HG02610 (cell line): ENCODE measurements around the gene MYD88.

Experiments used
- ATAC-seq: cut with Tn5 transposase; IDR thresholded peaks from one replicate; pipeline ENCODE4 v1.9.1; 2021; ENCODE audit warnings: mild to moderate bottlenecking, moderate library complexity; ENCODE audit not compliant: unreplicated experiment

The MYD88 gene

GRCh38 chr3:38138349-38139190 lies at the start of gene MYD88:
TSS of gene MYD88 (plus strand) at chr3:38138661. CDS start at chr3:38138701, 40 bp downstream.
- peak; percentile 44 for ATAC-seq

- no peak for ATAC-seq
Measured at GRCh38 chr3:38089163-38089562, 49.3 kb upstream of the MYD88 start.

GRCh38 chr3:38090453-38090852 lies 48.0 kb upstream of the MYD88 start:
- no peak for ATAC-seq

- no peak for ATAC-seq
Measured at GRCh38 chr3:38094999-38095398, 43.5 kb upstream of the MYD88 start.

GRCh38 chr3:38095669-38096483 lies 42.6 kb upstream of the MYD88 start:
- ATAC-seq = no peak

GRCh38 chr3:38097446-38098375 lies 40.8 kb upstream of the MYD88 start:
- ATAC-seq = no peak

- ATAC-seq = no peak
Measured at GRCh38 chr3:38098376-38098723, 40.1 kb upstream of the MYD88 start.

GRCh38 chr3:38099518-38099917 lies 38.9 kb upstream of the MYD88 start:
- no peak for ATAC-seq

GRCh38 chr3:38100498-38100897 lies 38.0 kb upstream of the MYD88 start:
- ATAC-seq = no peak

- ATAC-seq = no peak
Measured at GRCh38 chr3:38101811-38102443, 36.5 kb upstream of the MYD88 start.

- no peak for ATAC-seq
Measured at GRCh38 chr3:38102444-38102814, 36.0 kb upstream of the MYD88 start.

- no peak for ATAC-seq
Measured at GRCh38 chr3:38105525-38105924, 32.9 kb upstream of the MYD88 start.

- ATAC-seq = no peak
Measured at GRCh38 chr3:38107911-38108648, 30.4 kb upstream of the MYD88 start.

- no peak for ATAC-seq
Measured at GRCh38 chr3:38108649-38109579, 29.5 kb upstream of the MYD88 start.

- ATAC-seq = no peak
Measured at GRCh38 chr3:38109580-38110313, 28.7 kb upstream of the MYD88 start.

- no peak for ATAC-seq
Measured at GRCh38 chr3:38110314-38111050, 28.0 kb upstream of the MYD88 start.

GRCh38 chr3:38111201-38111600 lies 27.3 kb upstream of the MYD88 start:
- ATAC-seq = no peak
